ENCODE data around the gene MAGI2.

MAGI2 gene

GRCh38 chr7:79442766-79443165 is 10.7 kb downstream of the MAGI2 start:
- DNase-seq = peak; percentile 56

DNA sequence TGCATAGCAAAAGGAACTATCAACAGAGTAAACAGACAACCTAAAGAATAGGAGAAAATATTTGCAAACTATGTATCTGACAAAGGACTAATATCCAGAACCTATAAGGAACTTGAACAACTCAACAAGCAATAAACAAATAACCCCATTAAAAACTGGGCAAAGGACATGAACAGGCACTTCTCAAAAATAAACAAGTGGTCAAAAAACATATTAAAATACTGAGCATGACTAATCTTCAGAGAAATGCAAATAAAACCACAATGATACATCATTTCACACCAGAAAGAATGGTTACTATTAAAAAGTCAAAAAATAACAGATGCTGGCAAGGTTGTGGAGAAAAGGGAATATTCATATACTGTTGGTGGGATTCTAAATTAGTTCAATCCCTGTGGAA is 17.1 kb downstream of the MAGI2 start:
- DNase-seq = no peak

GRCh38 chr7:79434867-79435266 is 18.6 kb downstream of the MAGI2 start:
- no peak for DNase-seq

GRCh38 chr7:79434098-79434497 is 19.4 kb downstream of the MAGI2 start:
- no peak for DNase-seq

DNA sequence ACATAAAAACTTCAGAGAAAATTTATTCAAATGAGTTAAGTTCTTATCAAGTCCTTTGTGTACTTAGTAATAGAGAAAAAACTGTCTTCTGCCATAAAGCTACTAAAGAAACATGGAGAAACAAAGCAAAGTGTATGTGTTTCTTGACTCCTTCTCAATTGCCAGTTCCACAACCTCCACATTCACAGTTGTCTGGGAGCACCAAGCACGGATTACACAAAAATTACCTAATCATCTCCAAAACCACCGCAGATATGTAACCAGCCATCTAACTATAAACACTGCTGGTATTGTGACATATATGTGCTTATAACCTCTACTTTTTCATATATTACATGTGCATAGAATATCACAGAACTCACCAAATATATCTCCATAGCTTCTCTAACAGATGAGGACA is 23.1 kb downstream of the MAGI2 start:
- DNase-seq = no peak

DNA sequence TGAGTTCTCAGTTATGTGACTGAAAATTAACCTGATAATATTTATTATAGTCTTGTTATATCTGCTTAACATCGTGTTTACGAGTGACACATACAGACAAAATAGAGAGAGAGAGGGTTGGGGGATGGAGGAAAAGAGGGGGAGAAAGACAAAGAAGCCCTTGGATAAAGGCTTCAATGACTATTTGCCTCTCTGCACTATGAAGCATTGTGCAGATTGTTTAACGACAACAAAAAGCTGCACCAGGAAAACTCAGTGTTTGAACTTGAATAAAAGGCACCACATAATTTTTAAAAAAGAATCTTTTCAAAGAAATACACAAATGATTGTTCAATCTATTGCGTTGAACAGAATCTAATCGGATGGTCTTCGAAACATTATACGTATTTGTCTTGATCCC is 27.8 kb downstream of the MAGI2 start:
- no peak for DNase-seq

DNA sequence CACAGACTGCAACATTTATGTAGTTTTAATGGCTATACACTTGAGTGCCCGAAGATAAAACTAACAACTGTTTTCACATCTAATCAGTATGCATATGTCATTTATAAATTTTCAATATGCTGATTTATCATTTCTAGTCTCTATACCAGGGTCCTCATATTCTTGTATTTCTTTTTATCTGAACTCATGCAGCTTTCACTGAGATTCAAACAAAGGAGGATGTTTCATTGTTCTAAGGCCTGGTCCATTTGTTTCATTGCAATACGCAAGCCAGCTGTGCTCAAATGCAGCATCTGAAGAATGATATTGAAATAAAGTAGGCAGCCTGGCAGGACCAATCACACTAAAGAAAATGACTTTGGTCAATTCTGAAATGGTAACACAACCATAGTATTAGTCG is 31.7 kb downstream of the MAGI2 start:
- DNase-seq = no peak

DNA sequence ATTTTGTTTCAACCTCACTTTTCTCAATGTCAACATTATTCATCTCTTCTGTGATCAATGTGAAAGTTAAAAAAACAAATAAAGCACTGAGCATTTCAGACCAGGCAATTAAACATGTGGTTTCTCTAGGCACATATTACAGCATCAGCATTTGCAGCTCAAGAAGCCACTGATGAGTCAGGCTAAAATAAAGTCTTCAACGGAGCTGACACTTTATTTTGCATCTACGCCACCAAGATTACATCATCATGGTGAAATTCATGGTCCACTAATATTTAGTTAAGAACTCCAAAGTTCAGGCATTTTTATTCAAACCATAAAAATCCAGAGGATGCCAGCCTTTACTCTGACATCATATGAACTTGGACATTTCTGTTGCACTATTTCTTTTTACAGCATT is 33.0 kb downstream of the MAGI2 start:
- peak; percentile 59 for DNase-seq

DNA sequence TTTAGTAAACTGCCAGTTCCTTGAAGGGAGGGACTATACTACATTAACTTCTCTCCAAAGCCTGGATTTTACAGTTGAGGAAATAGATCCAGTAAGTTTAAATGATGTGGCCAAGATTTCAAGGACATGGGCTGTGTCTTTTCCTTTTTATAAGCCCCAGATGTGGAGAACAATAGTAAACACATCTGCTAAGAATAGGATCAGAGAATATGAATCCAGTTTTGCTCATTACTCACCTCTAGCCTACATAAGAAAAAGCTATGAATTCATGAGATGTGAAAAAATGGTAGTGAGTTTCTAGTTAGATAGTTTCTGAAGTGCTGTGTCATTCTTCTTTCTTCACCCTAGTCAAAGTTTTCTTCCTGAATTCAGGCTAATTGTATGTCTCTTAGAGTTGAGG is 38.6 kb downstream of the MAGI2 start:
- peak; percentile 71 for DNase-seq

- DNase-seq = no peak
Measured at GRCh38 chr7:79412915-79413314, 40.6 kb downstream of the MAGI2 start.

- no peak for DNase-seq
Measured at GRCh38 chr7:79412438-79412837, 41.0 kb downstream of the MAGI2 start.

GRCh38 chr7:79410345-79410744 is 43.1 kb downstream of the MAGI2 start:
- DNase-seq = no peak

DNA sequence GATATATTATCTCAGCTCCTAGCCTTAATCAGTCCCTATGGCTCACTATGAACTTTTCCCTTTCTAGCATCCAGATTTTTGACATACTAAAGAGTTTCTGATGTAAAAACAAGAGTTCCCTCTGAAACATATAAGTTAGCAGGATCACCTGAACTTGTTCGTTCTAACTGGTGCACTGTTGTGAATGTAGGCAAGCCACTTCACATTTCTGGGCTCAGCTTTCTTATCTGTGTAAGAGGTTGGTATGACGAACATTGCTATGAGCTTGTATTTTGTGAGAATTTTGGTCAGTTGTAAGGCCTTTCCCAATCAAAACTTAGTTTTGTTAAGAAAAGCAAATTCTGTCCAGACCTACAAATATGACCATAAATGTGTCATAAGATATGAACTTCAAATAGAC is 46.1 kb downstream of the MAGI2 start:
- no peak for DNase-seq

DNA sequence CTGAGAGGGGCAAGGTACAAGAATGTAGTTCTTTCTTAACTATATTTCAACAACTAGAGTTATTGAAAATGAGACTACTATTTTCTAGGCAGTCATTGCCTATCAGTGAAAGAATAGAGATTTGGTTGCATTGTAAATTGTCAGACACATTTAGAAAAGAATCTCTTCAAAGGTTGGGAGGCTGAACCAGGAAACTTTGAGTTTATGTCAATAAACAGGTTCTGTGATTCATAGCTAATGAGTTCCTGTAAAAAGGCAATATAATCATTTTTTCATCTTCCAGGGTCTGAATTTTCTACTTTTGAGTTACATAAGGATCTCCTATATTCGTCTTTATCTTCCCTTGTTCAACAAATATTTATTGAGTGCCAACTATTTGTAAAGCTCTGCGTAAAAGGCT is 47.1 kb downstream of the MAGI2 start:
- no peak for DNase-seq

- no peak for DNase-seq
Measured at GRCh38 chr7:79405368-79405767, 48.1 kb downstream of the MAGI2 start.

- no peak for DNase-seq
Measured at GRCh38 chr7:79403879-79404278, 49.6 kb downstream of the MAGI2 start.

DNA sequence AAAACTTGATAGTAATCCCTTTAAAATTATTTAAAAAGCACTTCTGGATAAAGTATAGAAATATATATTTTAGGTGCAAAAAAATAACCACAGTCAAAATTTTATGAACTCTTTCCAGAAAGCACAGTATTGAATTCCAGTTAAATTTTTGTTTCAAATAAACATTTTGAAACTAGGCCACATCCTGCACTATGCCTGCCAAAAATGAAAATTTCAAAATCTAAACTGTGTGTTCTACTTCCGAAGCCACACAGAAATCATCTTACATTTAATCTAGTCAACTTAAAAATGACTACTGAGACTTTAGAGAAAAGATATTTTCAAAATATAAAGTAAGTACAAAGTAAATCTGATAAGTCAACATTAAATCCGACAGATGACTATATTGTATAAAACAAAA is 50.0 kb downstream of the MAGI2 start:
- DNase-seq = no peak

- DNase-seq = no peak
Measured at GRCh38 chr7:79401254-79401653, 52.2 kb downstream of the MAGI2 start.

DNA sequence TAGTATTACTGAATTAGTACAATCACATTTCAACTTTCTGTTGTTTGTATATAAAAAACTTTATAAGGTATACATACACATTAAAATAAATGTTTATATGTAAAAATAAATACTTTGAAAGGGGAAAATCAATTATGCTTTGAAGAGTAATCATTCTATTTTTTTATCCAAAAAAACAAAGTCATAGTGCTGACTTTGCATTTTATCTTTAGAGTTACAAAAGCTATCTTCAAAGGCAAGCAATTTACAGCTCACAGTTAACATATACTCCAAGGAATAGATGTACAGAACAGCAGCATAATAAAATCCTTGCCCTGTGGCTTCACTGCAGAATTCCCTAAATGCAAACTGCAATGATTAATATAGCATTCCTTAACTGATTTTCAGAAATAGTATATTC is 53.2 kb downstream of the MAGI2 start:
- no peak for DNase-seq

- peak; percentile 45 for DNase-seq
Measured at GRCh38 chr7:79398138-79398749, 55.2 kb downstream of the MAGI2 start.

- no peak for DNase-seq
Measured at GRCh38 chr7:79386688-79387422, 66.6 kb downstream of the MAGI2 start.

GRCh38 chr7:79381921-79382320 is 71.5 kb downstream of the MAGI2 start:
- no peak for DNase-seq

- peak; percentile 46 for DNase-seq
Measured at GRCh38 chr7:79377097-79377496, 76.4 kb downstream of the MAGI2 start.

- DNase-seq = peak; percentile 63
Measured at GRCh38 chr7:79376299-79377025, 77.0 kb downstream of the MAGI2 start.
